Measurements from ENCODE around the gene AP3S2.

- TF ChIP-seq EP300 (IDR thresholded peaks at IDR 0.05), result no peak
- no peak for TF ChIP-seq CTCF (IDR thresholded peaks at IDR 0.05)
- TF ChIP-seq POLR2AphosphoS5 (IDR thresholded peaks at IDR 0.05), result no peak
- no peak for TF ChIP-seq POLR2A (IDR thresholded peaks at IDR 0.05)
Observed at GRCh38 chr15:89810837-89811236, 83.0 kb downstream of the AP3S2 start.
